Dedifferentiated amniotic fluid mesenchymal stem cell (primary cell): ENCODE results near the gene EMILIN3.
A peak's percentile ranks its signal among the peaks of the same experiment; 100 is the strongest.
"Not testable (repeated sequence)": the region's sequence is repeated elsewhere in the genome, so short reads cannot be mapped to it uniquely, and the experiment has no call there.

Source experiments
- DNase-seq: peaks from one replicate; pipeline ENCODE4 v3.0.0-alpha.2; 2016; ENCODE audit errors: extremely low spot score

EMILIN3 gene

DNA sequence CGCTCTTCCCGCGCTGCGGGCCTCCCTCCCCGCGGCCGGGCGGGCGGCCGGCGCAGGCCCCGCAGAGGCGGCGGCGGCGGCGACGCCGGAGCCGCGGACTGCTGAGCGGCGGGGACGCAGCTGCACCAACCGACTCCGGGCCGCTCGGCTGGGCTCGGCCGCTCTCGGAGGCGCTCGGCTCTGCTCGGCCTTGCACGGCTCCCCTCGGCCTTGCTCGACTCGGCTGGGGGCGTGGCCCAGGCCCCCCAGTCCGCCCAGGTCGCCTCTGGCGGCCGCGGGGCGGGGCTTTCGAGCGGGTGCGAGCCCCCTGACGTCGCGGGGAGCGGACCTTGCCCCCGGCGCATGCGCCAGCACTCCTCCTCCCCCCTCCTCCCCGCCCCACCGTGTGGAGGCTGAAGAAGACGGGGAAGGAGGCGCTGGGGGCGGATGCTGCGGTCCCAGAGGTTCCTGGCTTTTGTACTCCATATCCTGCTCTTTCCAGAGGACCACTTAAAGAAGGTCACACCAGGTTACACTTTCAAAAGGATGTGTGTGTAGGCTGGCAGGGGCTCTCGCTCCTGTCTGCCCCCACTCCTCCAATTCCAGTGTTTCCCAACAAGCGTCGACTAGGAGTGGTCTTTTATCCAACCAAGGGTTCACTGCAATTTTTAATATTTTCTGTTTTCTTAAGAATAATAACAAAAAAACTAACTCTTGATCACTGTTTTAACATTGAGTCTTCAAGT, 48.9 kb downstream of the EMILIN3 start, which contains the start of gene ZHX3:
Gene ZHX3, minus strand, starts transcription at position 186 of the 725 bp plus-strand sequence. CDS start 112,815 bp downstream, outside the sequence.
- DNase-seq, result peak; percentile 93

DNA sequence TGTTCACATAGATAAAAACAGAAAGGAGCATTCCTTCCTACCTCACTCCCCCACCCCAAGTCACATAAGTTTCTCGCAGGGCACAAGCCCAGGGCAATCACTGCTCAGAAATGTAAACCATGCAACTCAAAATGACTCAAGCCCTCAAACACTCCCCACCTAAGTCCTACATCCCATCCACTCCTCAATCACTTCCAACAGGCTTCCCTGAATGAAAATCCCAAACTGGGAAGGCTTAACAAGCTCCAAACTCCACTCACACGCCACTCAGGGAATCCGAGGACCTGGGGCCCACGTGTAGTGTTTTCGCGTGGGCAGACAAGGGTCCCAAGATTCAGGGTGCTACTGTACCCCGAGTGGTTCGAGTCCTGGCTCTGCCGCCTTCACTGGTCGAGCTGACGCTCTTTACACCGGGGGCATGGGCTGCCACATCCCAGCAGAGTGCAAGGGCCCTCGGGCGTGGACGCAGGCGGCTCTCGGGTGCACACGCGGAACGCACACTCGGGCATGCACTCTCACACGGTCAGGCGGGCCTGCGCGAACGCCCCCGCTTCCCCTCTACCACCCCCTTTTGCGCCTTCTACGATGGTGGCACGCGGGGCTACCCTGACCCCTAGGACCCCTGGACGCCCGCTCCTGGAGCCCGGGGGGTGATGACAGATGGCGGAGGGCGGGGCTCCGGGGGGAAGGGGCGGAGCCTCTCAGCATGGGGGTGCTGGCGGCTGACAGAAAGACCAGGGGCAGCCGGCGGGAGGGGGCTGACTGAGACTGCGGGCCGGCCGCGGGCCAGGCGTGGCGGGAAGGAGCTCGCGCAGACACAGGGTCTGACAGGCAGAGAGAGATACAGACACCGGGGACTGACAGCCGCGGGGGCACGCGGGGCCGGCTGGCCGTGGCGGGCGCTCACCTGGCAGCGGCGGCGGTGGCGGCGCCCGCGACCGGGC, 49.7 kb downstream of the EMILIN3 start:
- peak; percentile 77 for DNase-seq

DNA sequence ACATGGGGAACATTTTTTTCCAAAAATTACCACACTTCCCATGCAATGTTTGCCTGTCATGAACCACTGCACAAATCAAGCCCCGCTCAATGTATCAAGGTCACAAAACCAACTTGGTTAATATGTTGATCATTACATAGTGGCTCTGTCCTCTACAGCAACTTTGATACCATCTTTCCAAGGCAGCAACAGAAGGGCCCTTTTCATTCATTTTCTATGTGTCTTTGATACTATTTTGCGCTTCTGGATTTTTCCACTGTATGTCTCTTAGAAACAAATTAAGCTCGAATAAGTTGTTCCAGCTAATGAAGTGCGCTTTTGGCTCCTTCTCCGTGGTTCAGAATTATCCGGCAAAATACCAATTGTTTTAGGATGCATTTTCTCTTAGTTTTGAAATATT, 50.6 kb downstream of the EMILIN3 start:
- no peak for DNase-seq

- no peak for DNase-seq
These were observed 52.2 kb downstream of the EMILIN3 start for GRCh38 chr20:41314386-41314785.

DNA sequence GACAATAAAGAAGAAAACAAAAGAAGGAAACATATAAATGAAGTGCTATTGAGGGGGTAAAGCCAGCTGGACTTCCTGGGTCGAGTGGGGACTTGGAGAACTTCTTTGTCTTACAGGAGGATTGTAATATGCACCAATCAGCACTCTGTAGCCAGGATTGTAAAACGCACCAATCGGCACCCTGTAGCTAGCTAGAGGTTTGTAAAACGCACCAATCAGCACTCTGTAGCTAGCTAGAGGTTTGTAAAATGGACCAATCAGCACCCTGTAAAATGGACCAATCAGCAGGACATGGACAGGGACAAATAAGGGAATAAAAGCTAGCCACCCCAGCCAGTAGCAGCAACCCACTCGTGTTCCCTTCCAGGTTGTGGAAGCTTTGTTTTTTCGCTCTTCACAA, 54.6 kb downstream of the EMILIN3 start:
- not testable (repeated sequence) for DNase-seq
